SK-N-SH (cell line): Measurements from ENCODE around the gene PGP. TPM values are rescaled to one million over a fixed set of nuclear protein-coding genes. Genes with fewer than 3 reads are reported as not detected.

Experiments
- CTCF ChIA-PET: fragments of 300-600, 350-600 bp; formaldehyde crosslinking; extraction: SDS; loops from one replicate; lab custom pipeline; 2021; lab: Yijun Ruan, JAX
- POLR2A ChIA-PET: fragments of 350-600 bp; sonication (Branson Sonifier 250); formaldehyde crosslinking; extraction: SDS; loops from one replicate; lab custom pipeline; 2020; ENCODE audit warnings: antibody characterized with exemption, inconsistent platforms; lab: Yijun Ruan, JAX
- DNase-seq: peaks from one replicate; pipeline ENCODE4 v3.0.0; 2012
- H2AFZ ChIP-seq: fragments of 200-600 bp; sonication (generic); 2 replicates; pipeline ENCODE4 v1.8.1; 2016; ENCODE audit warnings: antibody characterized with exemption, mild to moderate bottlenecking, low read depth
- H3F3A ChIP-seq: fragments of 200-600 bp; sonication (generic); replicated peaks from 2 replicates; pipeline ENCODE3; 2016; ENCODE audit warnings: antibody characterized with exemption, mild to moderate bottlenecking; ENCODE audit not compliant: insufficient read depth
- H3K27ac ChIP-seq, 2 experiments: fragments of 200-500 bp in 1 of 2; fragments of 200-600 bp in 1 of 2; sonication (Bioruptor generic) in 1 of 2; sonication (generic), shearing (Covaris generic) in 1 of 2; 2 replicates each; pipeline versions ENCODE4 v1.5.1 to v1.6.1; 2014 to 2016; ENCODE audit warnings: low read depth in 2 of 2, inconsistent platforms in 1 of 2, low read length in 1 of 2, mild to moderate bottlenecking in 1 of 2, mixed read lengths in 1 of 2
- H3K27me3 ChIP-seq: fragments of 200-600 bp; sonication (generic), shearing (Covaris generic); 2 replicates; pipeline ENCODE4 v1.6.1; 2016; ENCODE audit warnings: mixed run types; ENCODE audit not compliant: insufficient read depth
- H3K36me3 ChIP-seq, 2 experiments: fragments of 200-500 bp in 1 of 2; fragments of 200-600 bp in 1 of 2; sonication (Bioruptor generic) in 1 of 2; sonication (generic) in 1 of 2; replicated peaks in 1 of 2; 2 replicates each; pipeline versions ENCODE3 to v1.5.1; 2014 to 2016; ENCODE audit warnings: low read length in 1 of 2, mild to moderate bottlenecking in 1 of 2; ENCODE audit not compliant: insufficient read depth in 2 of 2, control insufficient read depth in 1 of 2
- H3K4me1 ChIP-seq, 2 experiments: fragments of 200-500 bp in 1 of 2; fragments of 200-600 bp in 1 of 2; sonication (Bioruptor generic) in 1 of 2; sonication (generic), shearing (Covaris generic) in 1 of 2; 2 replicates each; pipeline versions ENCODE4 v1.5.1 to v1.6.1; 2014 to 2016; ENCODE audit warnings: low read depth in 1 of 2, low read length in 1 of 2, mixed run types in 1 of 2; ENCODE audit not compliant: insufficient read depth in 2 of 2, control insufficient read depth in 1 of 2
- H3K4me2 ChIP-seq: fragments of 200-600 bp; sonication (generic), shearing (Covaris generic); 2 replicates; pipeline ENCODE4 v1.6.1; 2017; ENCODE audit warnings: mixed run types
- H3K4me3 ChIP-seq, 2 experiments: fragments of 200-500 bp in 1 of 2; fragments of 200-600 bp in 1 of 2; sonication (Bioruptor generic) in 1 of 2; sonication (generic), shearing (Covaris generic) in 1 of 2; 2 replicates each; pipeline versions ENCODE4 v1.5.1 to v1.8.1; 2014 to 2016; ENCODE audit warnings: low read depth in 2 of 2, inconsistent platforms in 1 of 2, low read length in 1 of 2, mild to moderate bottlenecking in 1 of 2, mixed read lengths in 1 of 2, moderate library complexity in 1 of 2
- H3K79me2 ChIP-seq: fragments of 200-600 bp; sonication (generic); 2 replicates; pipeline ENCODE4 v1.8.1; 2017; ENCODE audit warnings: mild to moderate bottlenecking; ENCODE audit not compliant: insufficient read depth
- H3K9ac ChIP-seq: fragments of 200-600 bp; sonication (generic); 2 replicates; pipeline ENCODE4 v1.6.1; 2017; ENCODE audit warnings: mixed run types
- H3K9me2 ChIP-seq: fragments of 200-600 bp; sonication (generic); 2 replicates; pipeline ENCODE4 v1.6.1; 2017; ENCODE audit warnings: mixed run types
- H3K9me3 ChIP-seq: fragments of 200-600 bp; sonication (generic); 2 replicates; pipeline ENCODE4 v1.6.1; 2017; ENCODE audit warnings: mixed run types, mild to moderate bottlenecking, moderate library complexity
- H4K20me1 ChIP-seq: fragments of 200-600 bp; sonication (generic); 2 replicates; pipeline ENCODE4 v1.6.1; 2017; ENCODE audit warnings: mild to moderate bottlenecking, mixed run types; ENCODE audit not compliant: insufficient read depth
- CHD2 ChIP-seq: fragments of 150-350 bp; IDR thresholded peaks from 2 replicates; pipeline ENCODE4 v1.6.1; 2018; ENCODE audit warnings: low read length; ENCODE audit not compliant: partially characterized antibody
- CTCF ChIP-seq: fragments of 200-600 bp; sonication (generic); IDR thresholded peaks from 2 replicates; pipeline ENCODE4 v1.6.1; 2017; ENCODE audit warnings: antibody characterized with exemption, mild to moderate bottlenecking, moderate library complexity
- ELF1 ChIP-seq: IDR thresholded peaks from 2 replicates; pipeline ENCODE4 v1.4.0; 2012
- EP300 ChIP-seq, 2 experiments: IDR thresholded peaks; 2 replicates each; pipeline versions ENCODE4 v1.4.0 to v1.6.1; 2012; ENCODE audit warnings: borderline replicate concordance in 1 of 2, low read depth in 1 of 2, low read length in 1 of 2
- EZH2phosphoT487 ChIP-seq: fragments of 200-600 bp; sonication (generic); IDR thresholded peaks from 2 replicates; pipeline ENCODE4 v1.6.1; 2017; ENCODE audit warnings: low read depth, mixed run types, mild to moderate bottlenecking, antibody characterized with exemption, moderate library complexity, borderline replicate concordance
- FOSL2 ChIP-seq: IDR thresholded peaks from 2 replicates; pipeline ENCODE4 v1.4.0; 2012; ENCODE audit warnings: low read depth, mild to moderate bottlenecking, moderate library complexity, borderline replicate concordance
- GABPA ChIP-seq: IDR thresholded peaks from 2 replicates; pipeline ENCODE4 v1.4.0; 2012; ENCODE audit warnings: low read depth, mild to moderate bottlenecking
- GATA2 ChIP-seq: sonication (generic); formaldehyde crosslinking; IDR thresholded peaks from 2 replicates; pipeline ENCODE4 v1.5.0; 2020; ENCODE audit warnings: mild to moderate bottlenecking, missing genetic modification reagents
- MAX ChIP-seq: IDR thresholded peaks from 2 replicates; pipeline ENCODE4 v1.4.0; 2012; ENCODE audit warnings: low read depth
- PBX3 ChIP-seq: IDR thresholded peaks from 2 replicates; pipeline ENCODE4; 2012
- RCOR1 ChIP-seq: fragments of 150-350 bp; IDR thresholded peaks from 2 replicates; pipeline ENCODE4 v1.6.1; 2017; ENCODE audit warnings: antibody characterized with exemption, low read length
- RXRA ChIP-seq: IDR thresholded peaks from 2 replicates; pipeline ENCODE4 v1.4.0; 2012; ENCODE audit warnings: low read depth, mild to moderate bottlenecking, borderline replicate concordance
- SIN3A ChIP-seq: IDR thresholded peaks from 2 replicates; pipeline ENCODE4 v1.6.1; 2012; ENCODE audit warnings: low read depth, mild to moderate bottlenecking, low read length, moderate library complexity, borderline replicate concordance
- TAF1 ChIP-seq: IDR thresholded peaks from 2 replicates; pipeline ENCODE4 v1.6.1; 2012; ENCODE audit warnings: low read depth, mild to moderate bottlenecking, low read length, moderate library complexity, borderline replicate concordance
- TCF12 ChIP-seq: IDR thresholded peaks from 2 replicates; pipeline ENCODE4 v1.4.0; 2012
- USF1 ChIP-seq: IDR thresholded peaks from 2 replicates; pipeline ENCODE4 v1.4.0; 2012; ENCODE audit warnings: low read depth, borderline replicate concordance
- YY1 ChIP-seq: IDR thresholded peaks from 2 replicates; pipeline ENCODE4 v1.4.0; 2012; ENCODE audit warnings: low read depth, mild to moderate bottlenecking
- WGBS: methylation state at CpG from one replicate; pipeline ENCODE4 v1.1.6; 2017; ENCODE audit warnings: low lambda C conversion rate; 5-methylcytosine and 5-hydroxymethylcytosine counted together
- polyA plus RNA-seq, 3 experiments: library from polyadenylated mRNA; depleted of rRNA; stranded (reverse); fragments of >200 nt; gene quantifications; 2 replicates each; pipeline ENCODE4 v1.2.3, GENCODE V29; 2012
- TF ChIP-seq, protein P1 (sequence below): fragments of 150-350 bp; IDR thresholded peaks from 2 replicates; pipeline ENCODE4 v1.6.1; 2017; ENCODE audit warnings: antibody characterized with exemption, low read length, low read depth, borderline replicate concordance

The PGP gene
- polyA plus RNA-seq, 1 of the 3 experiments (the other 2 are of a cell fraction) = 10.3 TPM

DNA sequence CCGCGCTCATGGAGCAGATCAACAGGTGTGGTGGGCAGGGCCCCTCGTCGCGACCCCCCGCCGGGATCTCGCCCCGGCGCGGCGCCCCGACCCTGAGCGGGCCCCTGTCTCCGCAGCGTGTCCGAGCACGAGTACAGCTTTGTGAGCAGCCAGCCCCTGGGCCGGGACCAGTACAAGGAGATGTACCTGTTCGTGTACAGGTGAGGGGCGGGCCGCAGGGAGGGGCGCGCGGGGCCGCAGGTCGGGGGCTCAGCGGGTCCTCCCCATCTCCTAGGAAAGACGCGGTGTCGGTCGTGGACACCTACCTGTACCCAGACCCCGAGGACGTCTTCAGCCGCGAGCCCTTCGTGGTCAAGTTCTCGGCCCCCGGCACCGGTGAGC, 22.5 kb upstream of the PGP start:
- no peaks in the 10 kb centered on the region for H3K9me3 ChIP-seq
- 88% methylated on average over 19 of the region's 40 CpGs for whole genome bisulfite sequencing
- no peaks in the 10 kb centered on the region for H3K79me2 ChIP-seq
- H3K27me3 ChIP-seq = no peaks in the 10 kb centered on the region
- POLR2A ChIA-PET = interaction anchor here (1.9 kb wide), 1 partner anchor 14 kb away, joined by 5 read pairs; the partner anchor contains the start of gene ECI1
- H3K4me2 ChIP-seq = no peak overlapping the region
- peaks cover 10% of the 10 kb centered on the region for H3F3A ChIP-seq
- H3K27ac ChIP-seq = no peak overlapping the region
- no peak for DNase-seq
- CTCF ChIA-PET = no interaction called here
- no peak overlapping the region for H3K9ac ChIP-seq
- H3K36me3 ChIP-seq = peaks cover 0 to 39% of the 10 kb centered on the region in 2 experiments
- no peak for TF ChIP-seq TAF1
- TF ChIP-seq YY1 = no peak
- TF ChIP-seq CTCF = no peak
- TF ChIP-seq GATA2 (CRISPR knock-in tag) = no peak
- TF ChIP-seq, protein P1, sequence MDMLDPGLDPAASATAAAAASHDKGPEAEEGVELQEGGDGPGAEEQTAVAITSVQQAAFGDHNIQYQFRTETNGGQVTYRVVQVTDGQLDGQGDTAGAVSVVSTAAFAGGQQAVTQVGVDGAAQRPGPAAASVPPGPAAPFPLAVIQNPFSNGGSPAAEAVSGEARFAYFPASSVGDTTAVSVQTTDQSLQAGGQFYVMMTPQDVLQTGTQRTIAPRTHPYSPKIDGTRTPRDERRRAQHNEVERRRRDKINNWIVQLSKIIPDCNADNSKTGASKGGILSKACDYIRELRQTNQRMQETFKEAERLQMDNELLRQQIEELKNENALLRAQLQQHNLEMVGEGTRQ = no peak
- TF ChIP-seq CHD2 = no peak
- no peak for TF ChIP-seq PBX3
- no peak for TF ChIP-seq SIN3A
- TF ChIP-seq RXRA = no peak
- TF ChIP-seq GABPA = no peak
- no peak for TF ChIP-seq ELF1
- TF ChIP-seq EZH2phosphoT487 = no peak
- TF ChIP-seq FOSL2 = no peak
- no peak for TF ChIP-seq TCF12
- TF ChIP-seq USF1 = no peak
- no peak for TF ChIP-seq RCOR1
- TF ChIP-seq EP300 (IDR thresholded peaks at IDR 0.05; ENCODE audit: borderline replicate concordance in 1 of 2, low read depth in 1 of 2, low read length in 1 of 2) = no peak
- TF ChIP-seq MAX = no peak
- no peaks in the 10 kb centered on the region for H3K9me2 ChIP-seq
- H2AFZ ChIP-seq = no peak overlapping the region
- H4K20me1 ChIP-seq = no peaks in the 10 kb centered on the region
- no peak overlapping the region; a peak in 1 of 4 replicates for H3K4me3 ChIP-seq
- H3K4me1 ChIP-seq = peaks cover 0 to 3% of the 10 kb centered on the region in 2 experiments; a peak in 1 of 4 replicates
